GM12873 (cell line): Measurements from ENCODE around the gene COX14.

Experiments
- CTCF ChIP-seq: IDR thresholded peaks from 2 replicates; pipeline ENCODE4 v1.5.1; 2012; ENCODE audit warnings: low read depth, mild to moderate bottlenecking, moderate library complexity, low read length, control low read depth; ENCODE audit not compliant: insufficient read depth; ENCODE audit errors: missing control alignments

COX14 gene

GRCh38 chr12:50167049-50167828 lies 55.2 kb downstream of the COX14 start, which contains the start of gene CERS5:
Gene CERS5 (minus strand): TSS chr12:50167369. CDS start chr12:50167297, 72 bp downstream.
- TF ChIP-seq CTCF: no peak
